HepG2 (cell line): ENCODE results near the gene CFAP92. TPM values are rescaled to one million over a fixed set of nuclear protein-coding genes. Genes with fewer than 3 reads are reported as not detected.

Source experiments
- ATAC-seq: fragments of 200-7000 bp; cut with Tn5 transposase; 3 replicates; pipeline ENCODE4 v1.9.1; 2020; ENCODE audit warnings: mild to moderate bottlenecking, moderate library complexity
- BruUV-seq: library from RNA; stranded (reverse); fragments of 400-500 nt; replicated peaks from 2 replicates; lab custom pipeline; 2021; lab: Mats Ljungman, UMichigan
- CTCF ChIA-PET: fragments of 300-600 bp; formaldehyde crosslinking; extraction: SDS; loops from one replicate; lab custom pipeline; 2021; ENCODE audit warnings: low total read pairs, inconsistent platforms, low intra/inter-chr PET ratio; lab: Yijun Ruan, JAX
- POLR2A ChIA-PET: fragments of 350-600 bp; sonication (Branson Sonifier 250); formaldehyde crosslinking; loops from one replicate; lab custom pipeline; 2020; ENCODE audit warnings: antibody characterized with exemption, inconsistent platforms; lab: Yijun Ruan, JAX
- DNase-seq: peaks from one replicate; pipeline ENCODE4 v3.0.0-alpha.2; 2015; ENCODE audit warnings: low spot score
- FAIRE-seq: peaks from 3 replicates; lab custom pipeline; 2011; peaks lifted over from hg19 to GRCh38; lab: Jason Lieb, UNC
- H2AFZ ChIP-seq: one replicate; pipeline ENCODE4 v1.6.1; 2011; ENCODE audit warnings: low read length, inconsistent platforms
- H3K27ac ChIP-seq: fragments of 300-600 bp; 3 replicates; pipeline ENCODE4 v1.8.0; 2011; ENCODE audit warnings: mixed run types, mild to moderate bottlenecking, mixed read lengths, low read length, inconsistent platforms; ENCODE audit not compliant: insufficient read depth; ENCODE audit errors: extremely low read length
- H3K27me3 ChIP-seq, 2 experiments: fragments of 200-600 bp in 1 of 2; 2 replicates in 1 of 2; 3 replicates in 1 of 2; pipeline versions ENCODE4 v1.6.0 to v1.8.0; 2011; ENCODE audit warnings: low read length in 2 of 2, mild to moderate bottlenecking in 2 of 2, moderate library complexity in 2 of 2, inconsistent platforms in 1 of 2; ENCODE audit not compliant: insufficient read depth in 2 of 2, control insufficient read depth in 1 of 2
- H3K36me3 ChIP-seq, 2 experiments: fragments of 200-600 bp in 1 of 2; replicated peaks in 1 of 2; 2 replicates in 1 of 2; 3 replicates in 1 of 2; pipeline versions ENCODE4 v1.5.1 to v1.8.0; 2011; ENCODE audit warnings: low read length in 2 of 2, inconsistent platforms in 1 of 2; ENCODE audit not compliant: insufficient read depth in 2 of 2, control insufficient read depth in 1 of 2
- H3K4me1 ChIP-seq: 2 replicates; pipeline ENCODE4 v1.5.1; 2012; ENCODE audit warnings: low read length, inconsistent platforms; ENCODE audit not compliant: insufficient read depth
- H3K4me2 ChIP-seq: 2 replicates; pipeline ENCODE4 v1.6.0; 2011; ENCODE audit warnings: low read depth, low read length, inconsistent platforms
- H3K4me3 ChIP-seq, 3 experiments: fragments of 200-600 bp in 1 of 3; sonication (generic), shearing (Covaris generic) in 1 of 3; replicated peaks in 1 of 3; 2 replicates each; pipeline ENCODE4 v1.5.1; 2011 to 2016; ENCODE audit warnings: low read length in 3 of 3, inconsistent platforms in 2 of 3, low read depth in 2 of 3, mild to moderate bottlenecking in 2 of 3, control low read depth in 1 of 3, mixed read lengths in 1 of 3; ENCODE audit not compliant: insufficient read depth in 1 of 3
- H3K79me2 ChIP-seq: one replicate; pipeline ENCODE4 v1.6.1; 2011; ENCODE audit warnings: low read length, inconsistent platforms; ENCODE audit not compliant: insufficient read depth
- H3K9ac ChIP-seq: 2 replicates; pipeline ENCODE4 v1.6.0; 2011; ENCODE audit warnings: mild to moderate bottlenecking, low read depth, low read length, inconsistent platforms; ENCODE audit not compliant: insufficient read depth
- H3K9me3 ChIP-seq: 2 replicates; pipeline ENCODE4 v1.5.1; 2012; ENCODE audit warnings: mild to moderate bottlenecking, low read length
- H4K20me1 ChIP-seq: 2 replicates; pipeline ENCODE4 v1.6.0; 2011; ENCODE audit warnings: inconsistent platforms, mild to moderate bottlenecking, low read length, moderate library complexity; ENCODE audit not compliant: insufficient read depth
- MAF1 ChIP-seq: sonication (generic); formaldehyde crosslinking; IDR thresholded peaks from 2 replicates; pipeline ENCODE4 v1.5.0; 2020; ENCODE audit warnings: missing genetic modification reagents, borderline replicate concordance
- MAFF ChIP-seq: IDR thresholded peaks from 2 replicates; pipeline ENCODE4 v1.6.1; 2011; ENCODE audit warnings: low read depth, low read length, improper control_type of control experiment
- MAFK ChIP-seq, 2 experiments: IDR thresholded peaks in 1 of 2; conservative IDR thresholded peaks in 1 of 2; 2 replicates each; pipeline ENCODE4 v1.6.1; 2011; ENCODE audit warnings: improper control_type of control experiment in 2 of 2, low read length in 2 of 2
- NFE2 ChIP-seq: sonication (generic); formaldehyde crosslinking; IDR thresholded peaks from 2 replicates; pipeline ENCODE4 v1.4.0; 2020; ENCODE audit warnings: missing genetic modification reagents
- NFE2L2 ChIP-seq: fragments of 150-350 bp; IDR thresholded peaks from 2 replicates; pipeline ENCODE4 v1.6.1; 2014; ENCODE audit warnings: low read length
- NR2F1 ChIP-seq, 2 experiments: fragments of 450-650 bp in 1 of 2; formaldehyde crosslinking in 1 of 2; IDR thresholded peaks; 2 replicates each; pipeline versions ENCODE4 v1.5.0 to v1.6.1; 2016 to 2020; ENCODE audit warnings: mild to moderate bottlenecking in 1 of 2, missing compliant biosample characterization in 1 of 2, missing genetic modification reagents in 1 of 2, moderate library complexity in 1 of 2
- SMAD3 ChIP-seq: sonication (generic); formaldehyde crosslinking; IDR thresholded peaks from 2 replicates; pipeline ENCODE4 v1.4.0; 2020; ENCODE audit warnings: missing genetic modification reagents
- XBP1 ChIP-seq: sonication (generic); formaldehyde crosslinking; IDR thresholded peaks from 2 replicates; pipeline ENCODE4 v1.5.0; 2020; ENCODE audit warnings: missing genetic modification reagents
- ZNF577 ChIP-seq: sonication (generic); formaldehyde crosslinking; IDR thresholded peaks from 2 replicates; pipeline ENCODE4 v1.4.0; 2020; ENCODE audit warnings: mild to moderate bottlenecking, low read depth, missing genetic modification reagents, borderline replicate concordance
- ZNF761 ChIP-seq: sonication (generic); formaldehyde crosslinking; conservative IDR thresholded peaks from 2 replicates; pipeline ENCODE4 v1.4.0; 2020; ENCODE audit warnings: mild to moderate bottlenecking, missing genetic modification reagents
- WGBS: methylation state at CpG from one replicate; pipeline ENCODE4 v1.1.6; 2017; ENCODE audit warnings: low lambda C conversion rate; 5-methylcytosine and 5-hydroxymethylcytosine counted together
- in situ Hi-C: cut with HindIII; loops from 2 replicates; pipeline ENCODE4 v1.10.0; 2017; ENCODE audit warnings: low pct_unique_long_range_greater_than_20kb; ENCODE audit not compliant: extremely low pct_ligation_motif_present
- intact Hi-C: fragments of 100-400 bp; cut with micrococcal nuclease; formaldehyde crosslinking; loops from one replicate; pipeline ENCODE4 v1.10.0; 2022; ENCODE audit not compliant: unreplicated experiment
- polyA plus RNA-seq, 8 experiments: library from polyadenylated mRNA; depleted of rRNA in 3 of 8; stranded (reverse) in 7 of 8; unstranded in 1 of 8; fragments of >200 nt; fragmentation: Illumina TruSeq in 4 of 8; extraction: Trizol in 4 of 8; gene quantifications; 2 replicates each; pipeline versions ENCODE4 v1.2.1 to v1.2.3, GENCODE V29; 2011 to 2016; ENCODE audit warnings: low read depth in 4 of 8, missing spikeins in 1 of 8, mixed read lengths in 1 of 8; ENCODE audit not compliant: insufficient read depth in 1 of 8
- total RNA-seq, 5 experiments: library from RNA; depleted of rRNA; stranded (reverse); fragments of >200 nt; fragmentation: Illumina TruSeq; extraction: Trizol; gene quantifications; 2 replicates each; pipeline ENCODE4 v1.2.3, GENCODE V29; 2016; ENCODE audit warnings: low read depth in 1 of 5
- TF ChIP-seq, protein P1 (sequence below): sonication (generic); formaldehyde crosslinking; IDR thresholded peaks from 2 replicates; pipeline ENCODE4 v1.5.0; 2020; ENCODE audit warnings: mild to moderate bottlenecking, low read depth, missing genetic modification reagents, borderline replicate concordance
- TF ChIP-seq, protein P2 (sequence below), 2 experiments: sonication (generic) in 1 of 2; formaldehyde crosslinking in 1 of 2; IDR thresholded peaks; 2 replicates each; pipeline versions ENCODE4 v1.5.1 to v1.6.1; 2011 to 2020; ENCODE audit warnings: borderline replicate concordance in 1 of 2, low read depth in 1 of 2, low read length in 1 of 2, mild to moderate bottlenecking in 1 of 2, missing genetic modification reagents in 1 of 2, moderate library complexity in 1 of 2

The CFAP92 gene
- total and polyA plus RNA-seq, 2 of the 13 experiments (the other 11 are each of a cell fraction or from before 2014, with no cell fraction given), result 0.18 to 0.46 TPM

DNA sequence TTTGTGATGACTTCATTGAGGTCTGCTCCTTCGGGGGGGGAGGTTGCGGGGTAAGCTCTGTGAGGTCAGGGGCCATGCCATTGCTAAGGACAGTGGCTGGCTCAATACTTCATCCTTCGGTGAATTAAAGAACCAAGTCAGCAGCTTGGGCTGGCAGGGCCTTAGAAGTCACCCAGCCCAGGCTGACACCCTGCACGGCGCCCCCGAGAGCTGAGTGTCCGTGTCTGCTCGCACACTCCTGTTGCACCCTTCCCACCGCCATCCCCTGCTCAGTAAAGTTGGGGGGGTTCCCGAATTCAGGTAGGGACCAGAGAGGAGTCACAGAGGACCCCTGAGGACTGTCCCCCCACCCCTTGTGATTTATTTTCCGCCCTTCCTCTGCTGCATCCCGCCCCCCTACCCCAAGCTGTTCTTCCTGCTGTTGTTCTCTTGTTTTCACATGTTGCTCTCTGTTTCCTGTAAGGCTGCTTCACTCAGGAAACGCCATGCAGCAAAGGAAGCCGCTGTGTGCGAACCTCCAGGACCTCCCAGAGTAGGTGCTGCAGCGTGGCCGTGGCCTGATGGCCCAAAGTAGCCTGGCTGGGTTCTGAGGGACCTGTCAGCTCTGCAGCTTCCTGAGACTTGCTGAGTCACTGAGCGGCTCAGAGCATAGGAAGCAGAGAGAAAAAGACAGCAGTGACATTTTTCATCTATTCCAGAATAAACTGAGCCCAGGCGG lies 21.7 kb upstream of the CFAP92 start:
- Histone ChIP-seq H3K4me1 (peaks cover 32% of the 10 kb centered on the region), H4K20me1 (no peaks in the 10 kb centered on the region), H3K4me2 (peak overlapping the region; percentile 16; the same call in 1 of the 2 replicates), H3K79me2 (no peaks in the 10 kb centered on the region), H2AFZ (no peak overlapping the region), H3K27me3 (peaks cover 2 to 47% of the 10 kb centered on the region in 2 experiments; a peak in 4 of 5 replicates), H3K27ac (no peak overlapping the region), H3K9ac (no peak overlapping the region), H3K9me3 (no peaks in the 10 kb centered on the region)
- 42% methylated on average over 13 of the region's 19 CpGs for WGBS
- DNase-seq, result no peak
- no peak for FAIRE-seq
- 0 out of 3 replicates have a peak, but pooled peaks have one; percentile 13 for ATAC-seq
- POLR2A ChIA-PET, result interaction anchor here (1.0 kb wide), 1 partner anchor 11 kb away, joined by 3 read pairs; no protein-coding TSS in a partner anchor
- no TSS peak for BruUV-seq
- CTCF ChIA-PET, result no interaction called here
- no peak for TF ChIP-seq ZNF761
- peak; percentile 73; the same call in 1 of the 2 replicates for TF ChIP-seq NFE2 (CRISPR knock-in tag)
- TF ChIP-seq XBP1 (CRISPR knock-in tag), result no peak
- TF ChIP-seq ZNF577 (CRISPR knock-in tag), result no peak
- no peak for TF ChIP-seq MAF1 (CRISPR knock-in tag)
- 0 out of 2 replicates have a peak, but pooled peaks have one; percentile 9 for TF ChIP-seq MAFF
- TF ChIP-seq SMAD3 (CRISPR knock-in tag), result no peak
- peak; percentile 76 for TF ChIP-seq NFE2L2
- TF ChIP-seq, protein P1, sequence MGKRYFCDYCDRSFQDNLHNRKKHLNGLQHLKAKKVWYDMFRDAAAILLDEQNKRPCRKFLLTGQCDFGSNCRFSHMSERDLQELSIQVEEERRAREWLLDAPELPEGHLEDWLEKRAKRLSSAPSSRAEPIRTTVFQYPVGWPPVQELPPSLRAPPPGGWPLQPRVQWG (CRISPR knock-in tag), result no peak
- TF ChIP-seq NR2F1 (CRISPR knock-in tag; IDR thresholded peaks at IDR 0.05), result no peak
- TF ChIP-seq MAFK (conservative IDR thresholded peaks at IDR 0.05 in 1 of 2, IDR thresholded peaks at IDR 0.05 in 1 of 2; ENCODE audit: low read length in 2 of 2), result peak in 1 of 2 experiments; percentile 4; a peak in 1 of 4 replicates
- TF ChIP-seq, protein P2, sequence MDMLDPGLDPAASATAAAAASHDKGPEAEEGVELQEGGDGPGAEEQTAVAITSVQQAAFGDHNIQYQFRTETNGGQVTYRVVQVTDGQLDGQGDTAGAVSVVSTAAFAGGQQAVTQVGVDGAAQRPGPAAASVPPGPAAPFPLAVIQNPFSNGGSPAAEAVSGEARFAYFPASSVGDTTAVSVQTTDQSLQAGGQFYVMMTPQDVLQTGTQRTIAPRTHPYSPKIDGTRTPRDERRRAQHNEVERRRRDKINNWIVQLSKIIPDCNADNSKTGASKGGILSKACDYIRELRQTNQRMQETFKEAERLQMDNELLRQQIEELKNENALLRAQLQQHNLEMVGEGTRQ (IDR thresholded peaks at IDR 0.05; ENCODE audit: low read depth, low read length), result no peak
- TF ChIP-seq, protein P2 (CRISPR knock-in tag; IDR thresholded peaks at IDR 0.05; ENCODE audit: borderline replicate concordance), result no peak
- TF ChIP-seq, all 625 proteins: peak for 4
- no peaks in the 10 kb centered on the region for H3K36me3 ChIP-seq
- in situ Hi-C loops, result no loop called here
- H3K4me3 ChIP-seq, result no peak overlapping the region
- intact Hi-C loops, result loop anchor here (1.0 kb wide), 1 partner anchor 45 kb away; no protein-coding TSS in a partner anchor
